H9 (cell line): ENCODE data around the gene LPP. TPM values are rescaled to one million over a fixed set of nuclear protein-coding genes. Genes with fewer than 3 reads are reported as not detected.

Source experiments
- DNase-seq: peaks from one replicate; pipeline ENCODE4 v3.0.0-alpha.2; 2017
- H2AFZ ChIP-seq: one replicate; pipeline ENCODE4 v1.6.1; 2013; ENCODE audit warnings: mild to moderate bottlenecking, low read length, control low read depth, moderate library complexity
- H2AK5ac ChIP-seq: 2 replicates; pipeline ENCODE4 v1.6.1; 2013; ENCODE audit warnings: low read length, control low read depth, mixed read lengths; ENCODE audit not compliant: insufficient read length
- H2BK120ac ChIP-seq: one replicate; pipeline ENCODE4 v1.6.1; 2013; ENCODE audit warnings: low read depth, mild to moderate bottlenecking, low read length, control low read depth, inconsistent platforms; ENCODE audit not compliant: poor library complexity, severe bottlenecking
- H2BK12ac ChIP-seq: 2 replicates; pipeline ENCODE4 v1.6.1; 2013; ENCODE audit warnings: low read length, control low read depth, mixed read lengths, low read depth; ENCODE audit not compliant: insufficient read length
- H2BK15ac ChIP-seq: 2 replicates; pipeline ENCODE4 v1.6.1; 2013; ENCODE audit warnings: low read depth, low read length, control low read depth
- H2BK20ac ChIP-seq: one replicate; pipeline ENCODE4 v1.6.1; 2013; ENCODE audit warnings: low read depth, mild to moderate bottlenecking, low read length, control low read depth, inconsistent platforms; ENCODE audit not compliant: poor library complexity, severe bottlenecking
- H2BK5ac ChIP-seq: 2 replicates; pipeline ENCODE4 v1.6.1; 2013; ENCODE audit warnings: low read length, control low read depth, mixed read lengths; ENCODE audit not compliant: insufficient read length
- H3K14ac ChIP-seq: 2 replicates; pipeline ENCODE4 v1.6.1; 2013; ENCODE audit warnings: low read length, control low read depth; ENCODE audit not compliant: insufficient read depth
- H3K18ac ChIP-seq: 2 replicates; pipeline ENCODE4 v1.6.1; 2013; ENCODE audit warnings: low read depth, mild to moderate bottlenecking, mixed read lengths, low read length, control low read depth; ENCODE audit not compliant: insufficient read length
- H3K23ac ChIP-seq: 2 replicates; pipeline ENCODE4 v1.6.1; 2013; ENCODE audit warnings: low read length, control low read depth, mixed read lengths, low read depth; ENCODE audit not compliant: insufficient read length
- H3K23me2 ChIP-seq: 2 replicates; pipeline ENCODE4 v1.6.1; 2013; ENCODE audit warnings: low read depth, mild to moderate bottlenecking, mixed read lengths, low read length, control low read depth; ENCODE audit not compliant: insufficient read length, poor library complexity, severe bottlenecking
- H3K27ac ChIP-seq: 2 replicates; pipeline ENCODE4 v1.5.1; 2013; ENCODE audit warnings: low read length, control low read depth, mixed read lengths, low read depth; ENCODE audit not compliant: insufficient read length
- H3K27me3 ChIP-seq: 2 replicates; pipeline ENCODE4 v1.6.1; 2013; ENCODE audit warnings: low read length, control low read depth, inconsistent platforms; ENCODE audit not compliant: insufficient read depth
- H3K4ac ChIP-seq: 2 replicates; pipeline ENCODE4 v1.6.1; 2013; ENCODE audit warnings: low read depth, mild to moderate bottlenecking, control low read depth, inconsistent platforms, low read length, moderate library complexity
- H3K4me1 ChIP-seq: 2 replicates; pipeline ENCODE4 v1.6.1; 2013; ENCODE audit warnings: low read length, control low read depth, inconsistent platforms; ENCODE audit not compliant: insufficient read depth
- H3K4me2 ChIP-seq: 2 replicates; pipeline ENCODE4 v1.6.1; 2013; ENCODE audit warnings: low read length, control low read depth, mixed read lengths; ENCODE audit not compliant: insufficient read length, insufficient read depth
- H3K56ac ChIP-seq: 2 replicates; pipeline ENCODE4 v1.6.1; 2013; ENCODE audit warnings: low read depth, mild to moderate bottlenecking, mixed read lengths, low read length, control low read depth; ENCODE audit not compliant: insufficient read length
- H3K79me1 ChIP-seq: 2 replicates; pipeline ENCODE4 v1.6.1; 2013; ENCODE audit warnings: low read depth, mild to moderate bottlenecking, moderate library complexity, low read length, control low read depth, inconsistent platforms; ENCODE audit not compliant: insufficient read depth, poor library complexity, severe bottlenecking
- H3K79me2 ChIP-seq: 2 replicates; pipeline ENCODE4 v1.6.1; 2013; ENCODE audit warnings: low read length, control low read depth, inconsistent platforms; ENCODE audit not compliant: insufficient read depth
- H3K9ac ChIP-seq: 2 replicates; pipeline ENCODE4 v1.6.1; 2013; ENCODE audit warnings: low read length, control low read depth, mixed read lengths; ENCODE audit not compliant: insufficient read length; ENCODE audit errors: extremely low read depth
- H3K9me3 ChIP-seq: one replicate; pipeline ENCODE4 v1.6.1; 2013; ENCODE audit warnings: low read depth, low read length, inconsistent platforms; ENCODE audit not compliant: control insufficient read depth
- H3T11ph ChIP-seq: one replicate; pipeline ENCODE4 v1.6.1; 2013; ENCODE audit warnings: mild to moderate bottlenecking, low read length, control low read depth, inconsistent platforms
- H4K20me1 ChIP-seq: one replicate; pipeline ENCODE4 v1.6.1; 2013; ENCODE audit not compliant: control insufficient read depth, insufficient read length, insufficient read depth
- H4K5ac ChIP-seq: 2 replicates; pipeline ENCODE4 v1.6.1; 2013; ENCODE audit warnings: low read depth, mild to moderate bottlenecking, mixed read lengths, low read length, control low read depth; ENCODE audit not compliant: insufficient read length
- H4K8ac ChIP-seq: replicated peaks from 2 replicates; pipeline ENCODE4 v1.6.1; 2013; ENCODE audit warnings: low read length, control low read depth, mixed read lengths, low read depth; ENCODE audit not compliant: insufficient read length
- H4K91ac ChIP-seq: 2 replicates; pipeline ENCODE4 v1.6.1; 2013; ENCODE audit warnings: low read depth, mild to moderate bottlenecking, moderate library complexity, mixed read lengths, low read length, control low read depth; ENCODE audit not compliant: insufficient read length
- H3K27ac Mint-ChIP-seq, 3 experiments: 2 replicates in 2 of 3; 3 replicates in 1 of 3; pipeline ENCODE4 v1.8.0; 2020 to 2021; ENCODE audit warnings: mixed read lengths in 3 of 3, mild to moderate bottlenecking in 1 of 3, moderate library complexity in 1 of 3
- H3K27me3 Mint-ChIP-seq: 2 replicates; pipeline ENCODE4 v1.8.0; 2021; ENCODE audit warnings: low read depth, mild to moderate bottlenecking, moderate library complexity, mixed read lengths
- H3K36me3 Mint-ChIP-seq, 3 experiments: 2 replicates in 2 of 3; 3 replicates in 1 of 3; pipeline ENCODE4 v1.8.0; 2020 to 2021; ENCODE audit warnings: low read depth in 3 of 3, mixed read lengths in 3 of 3; ENCODE audit not compliant: insufficient read depth in 1 of 3
- H3K4me1 Mint-ChIP-seq, 2 experiments: 2 replicates each; pipeline ENCODE4 v1.8.0; 2020; ENCODE audit warnings: mixed read lengths in 2 of 2
- H3K4me3 Mint-ChIP-seq, 2 experiments: 2 replicates in 1 of 2; 3 replicates in 1 of 2; pipeline ENCODE4 v1.8.0; 2020 to 2021; ENCODE audit warnings: mild to moderate bottlenecking in 2 of 2, mixed read lengths in 2 of 2, moderate library complexity in 1 of 2
- H3K9me3 Mint-ChIP-seq, 2 experiments: 2 replicates in 1 of 2; 3 replicates in 1 of 2; pipeline ENCODE4 v1.8.0; 2020; ENCODE audit warnings: mild to moderate bottlenecking in 2 of 2, mixed read lengths in 2 of 2, moderate library complexity in 1 of 2
- total RNA-seq: library from RNA; stranded (reverse); gene quantifications from 2 replicates; pipeline ENCODE4 v1.2.1, GENCODE V29; 2021
- TF ChIP-seq, protein P1 (sequence below): fragments of 200-600 bp; sonication (generic); conservative IDR thresholded peaks from 3 replicates; pipeline ENCODE4 v1.8.0; 2021; ENCODE audit warnings: antibody characterized with exemption, mild to moderate bottlenecking

The LPP gene
- total RNA-seq, 1 experiment from 2014 or later: 64.6 TPM

DNA sequence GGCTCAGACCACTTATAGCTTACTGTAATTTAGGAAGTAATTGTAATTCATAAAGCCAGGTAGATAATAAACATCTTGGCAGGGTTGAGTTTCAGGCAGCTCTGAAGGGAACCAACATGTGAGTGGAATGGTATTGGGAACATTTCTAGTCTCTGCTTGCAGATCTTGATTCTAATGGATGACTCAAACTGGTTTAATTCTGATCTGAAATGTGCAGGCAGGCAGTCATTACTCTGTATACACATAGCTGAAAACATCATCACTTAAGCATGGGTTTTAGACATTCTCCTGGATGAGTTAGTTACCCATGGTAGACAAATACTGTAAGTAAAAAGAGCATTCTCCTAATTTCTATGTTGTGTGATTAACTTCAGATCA lies 700.8 kb downstream of the LPP start:
- DNase-seq: no peak
- H4K5ac ChIP-seq: no peak overlapping the region
- H3K27me3 ChIP-seq: no peaks in the 10 kb centered on the region
- Mint-ChIP-seq H3K27ac (no peak overlapping the region), H3K36me3 (no peaks in the 10 kb centered on the region), H3K27me3 (no peaks in the 10 kb centered on the region), H3K4me3 (no peak overlapping the region), H3K9me3 (no peaks in the 10 kb centered on the region), H3K4me1 (no peaks in the 10 kb centered on the region; a peak in 1 of 4 replicates)
- H4K20me1 ChIP-seq: no peaks in the 10 kb centered on the region
- no peak overlapping the region for H2BK5ac ChIP-seq
- no peak overlapping the region for H3K56ac ChIP-seq
- TF ChIP-seq, protein P1, sequence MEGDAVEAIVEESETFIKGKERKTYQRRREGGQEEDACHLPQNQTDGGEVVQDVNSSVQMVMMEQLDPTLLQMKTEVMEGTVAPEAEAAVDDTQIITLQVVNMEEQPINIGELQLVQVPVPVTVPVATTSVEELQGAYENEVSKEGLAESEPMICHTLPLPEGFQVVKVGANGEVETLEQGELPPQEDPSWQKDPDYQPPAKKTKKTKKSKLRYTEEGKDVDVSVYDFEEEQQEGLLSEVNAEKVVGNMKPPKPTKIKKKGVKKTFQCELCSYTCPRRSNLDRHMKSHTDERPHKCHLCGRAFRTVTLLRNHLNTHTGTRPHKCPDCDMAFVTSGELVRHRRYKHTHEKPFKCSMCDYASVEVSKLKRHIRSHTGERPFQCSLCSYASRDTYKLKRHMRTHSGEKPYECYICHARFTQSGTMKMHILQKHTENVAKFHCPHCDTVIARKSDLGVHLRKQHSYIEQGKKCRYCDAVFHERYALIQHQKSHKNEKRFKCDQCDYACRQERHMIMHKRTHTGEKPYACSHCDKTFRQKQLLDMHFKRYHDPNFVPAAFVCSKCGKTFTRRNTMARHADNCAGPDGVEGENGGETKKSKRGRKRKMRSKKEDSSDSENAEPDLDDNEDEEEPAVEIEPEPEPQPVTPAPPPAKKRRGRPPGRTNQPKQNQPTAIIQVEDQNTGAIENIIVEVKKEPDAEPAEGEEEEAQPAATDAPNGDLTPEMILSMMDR: no peak
- H3K23ac ChIP-seq: no peak overlapping the region
- no peak overlapping the region for H2AK5ac ChIP-seq
- no peak overlapping the region for H3T11ph ChIP-seq
- no peaks in the 10 kb centered on the region for H3K9me3 ChIP-seq
- H3K79me1 ChIP-seq: no peaks in the 10 kb centered on the region
- H3K79me2 ChIP-seq: no peaks in the 10 kb centered on the region
- no peaks in the 10 kb centered on the region for H3K4me1 ChIP-seq
- H2AFZ ChIP-seq: no peak overlapping the region
- H3K23me2 ChIP-seq: no peaks in the 10 kb centered on the region
- no peak overlapping the region for H4K91ac ChIP-seq
- H3K27ac ChIP-seq: no peak overlapping the region
- H4K8ac ChIP-seq: no peak overlapping the region
- no peak overlapping the region for H2BK20ac ChIP-seq
- no peak overlapping the region for H3K4ac ChIP-seq
- no peak overlapping the region for H3K14ac ChIP-seq
- H3K4me2 ChIP-seq: no peak overlapping the region
- H2BK12ac ChIP-seq: no peak overlapping the region
- H3K9ac ChIP-seq: no peak overlapping the region
- H2BK15ac ChIP-seq: no peak overlapping the region
- no peak overlapping the region for H3K18ac ChIP-seq
- no peak overlapping the region for H2BK120ac ChIP-seq
